HG03025 (cell line): Measurements from ENCODE around the gene TMEM9.

Experiments used
- ATAC-seq: cut with Tn5 transposase; IDR thresholded peaks from one replicate; pipeline ENCODE4 v1.9.1; 2021; ENCODE audit warnings: mild to moderate bottlenecking, moderate library complexity; ENCODE audit not compliant: unreplicated experiment, low FRiP score

The TMEM9 gene

DNA sequence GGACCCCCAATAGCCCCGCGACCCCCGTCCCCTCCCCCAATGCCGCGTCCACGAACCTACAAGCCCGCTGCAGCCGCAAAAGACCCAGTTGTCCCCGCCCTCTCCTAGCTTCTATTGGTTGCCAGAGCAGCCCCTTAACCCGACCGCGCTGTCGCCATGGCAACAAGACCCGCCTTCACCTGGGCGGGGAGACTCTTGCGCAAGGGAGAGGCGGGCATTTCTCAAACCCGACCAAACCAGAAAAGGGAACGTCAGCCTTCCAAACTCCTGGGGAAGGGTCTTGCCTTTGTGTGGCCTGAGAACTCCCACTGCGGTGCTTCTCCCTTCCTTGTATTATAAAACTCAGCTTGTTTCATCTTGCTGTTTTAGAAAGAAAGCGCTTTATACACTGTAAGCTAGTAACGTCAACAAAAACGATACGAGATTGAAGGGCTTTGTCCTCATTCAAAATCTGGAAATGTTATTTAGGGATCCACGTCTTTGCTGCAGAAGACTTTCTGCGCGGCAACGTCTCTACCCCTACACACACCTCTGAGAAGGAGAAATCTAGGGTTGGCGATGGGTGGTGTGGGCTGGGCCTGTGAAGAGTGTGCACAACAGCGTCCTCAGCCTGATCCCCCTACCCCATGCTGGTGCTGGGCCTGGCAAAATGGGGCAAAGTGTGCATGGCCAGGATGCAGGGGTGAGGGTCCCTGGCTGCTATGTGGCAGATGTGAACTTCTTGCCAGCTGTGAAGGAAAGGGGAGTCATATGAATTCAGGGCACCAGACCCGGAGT is at the start of gene TMEM9:
Gene TMEM9, minus strand, starts transcription at position 86 of the 777 bp plus-strand sequence. CDS start 551 bp downstream, outside the sequence.
- ATAC-seq, result peak; percentile 93

DNA sequence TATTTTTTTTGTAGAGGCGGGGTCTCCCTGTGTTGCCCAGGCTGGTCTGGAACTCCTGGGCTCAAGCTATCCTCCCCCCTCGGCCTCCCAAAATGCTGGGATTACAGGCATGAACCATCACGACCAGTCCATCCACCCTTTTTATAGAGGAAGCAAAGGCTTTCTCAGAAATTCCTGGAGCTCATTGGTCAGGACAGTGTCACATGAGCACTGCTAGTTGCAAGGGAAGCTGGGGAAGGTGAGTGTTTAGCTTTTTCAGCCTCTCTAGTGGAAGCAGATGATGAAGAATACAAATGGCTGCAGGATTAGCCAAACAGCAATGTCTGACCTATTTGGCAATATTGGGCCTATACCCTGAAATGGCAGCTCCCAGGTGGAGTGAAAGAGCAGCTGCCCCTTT is 44.3 kb upstream of the TMEM9 start:
- no peak for ATAC-seq

DNA sequence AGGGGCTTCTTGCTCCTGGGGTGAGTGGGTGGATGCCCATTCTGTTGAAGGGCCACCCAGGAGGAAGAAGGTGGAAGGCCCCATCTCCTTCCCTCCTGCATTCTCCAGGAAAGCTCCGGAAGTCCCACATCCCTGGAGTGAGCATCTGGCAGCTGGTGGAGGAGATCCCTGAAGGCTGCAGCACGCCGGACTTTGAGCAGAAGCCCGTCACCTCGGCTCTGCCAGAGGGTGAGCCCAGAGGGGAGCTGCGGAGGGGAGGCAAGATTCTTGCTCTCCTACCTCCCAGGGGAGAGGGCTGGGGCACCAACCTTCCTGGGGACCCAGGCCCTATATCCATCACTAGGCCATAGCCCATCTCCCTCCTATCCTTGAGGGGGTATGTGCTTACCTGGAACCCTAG is 39.8 kb upstream of the TMEM9 start:
- no peak for ATAC-seq

DNA sequence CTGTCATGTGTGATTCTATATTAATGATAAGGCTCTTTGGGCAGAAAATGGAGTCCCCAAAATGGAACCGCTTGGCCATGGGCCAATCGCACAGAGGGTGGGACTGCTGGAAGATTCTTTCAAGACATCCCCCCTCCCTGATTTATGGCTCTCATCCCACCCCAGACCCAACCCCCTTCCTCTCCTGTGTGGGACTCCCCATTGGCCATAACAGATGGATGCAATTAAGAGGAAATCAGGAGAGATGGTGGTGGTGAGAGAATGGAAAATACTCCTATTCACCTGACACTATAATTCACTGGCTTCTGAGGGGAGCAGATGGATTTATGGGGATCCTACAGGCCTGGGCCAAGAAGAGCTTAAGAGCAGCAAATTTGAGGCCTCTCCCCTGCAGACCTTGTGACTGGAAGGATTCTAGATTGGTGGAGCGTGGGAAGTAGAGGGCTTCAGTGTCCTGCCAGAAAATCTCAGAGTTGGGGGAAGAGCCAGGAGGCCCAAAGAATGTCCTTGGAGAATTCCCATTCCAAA is 38.1 kb upstream of the TMEM9 start:
- ATAC-seq, result no peak

DNA sequence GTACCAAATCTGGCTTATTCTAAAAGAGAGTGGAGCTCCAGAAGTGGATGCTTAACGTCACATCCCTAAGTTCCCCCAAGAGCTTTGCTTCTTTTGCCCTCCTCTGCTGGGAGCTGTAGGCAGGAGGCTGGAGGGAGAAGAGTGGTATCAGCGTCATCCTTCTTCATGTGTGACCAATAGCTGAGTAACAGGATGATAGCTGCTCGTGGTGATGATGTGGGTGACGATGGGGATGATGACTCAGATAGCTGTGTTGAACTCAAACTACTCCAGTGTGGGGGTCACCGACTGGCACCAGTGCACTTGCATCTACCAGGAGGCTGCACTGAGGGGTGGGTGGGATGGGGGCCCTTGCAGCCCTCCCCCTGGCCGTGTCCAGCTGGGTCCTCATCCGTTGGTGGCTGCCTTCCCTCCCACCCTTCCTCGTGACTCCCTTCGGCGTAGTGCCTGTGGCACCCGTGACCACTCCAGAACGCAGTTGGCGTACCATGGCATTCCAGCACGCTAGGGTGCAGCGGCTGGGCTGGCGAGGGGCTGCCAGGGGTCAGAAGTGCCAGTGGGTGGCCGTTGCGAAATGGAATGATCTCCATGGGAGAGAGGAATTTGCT is 37.5 kb upstream of the TMEM9 start:
- no peak for ATAC-seq

DNA sequence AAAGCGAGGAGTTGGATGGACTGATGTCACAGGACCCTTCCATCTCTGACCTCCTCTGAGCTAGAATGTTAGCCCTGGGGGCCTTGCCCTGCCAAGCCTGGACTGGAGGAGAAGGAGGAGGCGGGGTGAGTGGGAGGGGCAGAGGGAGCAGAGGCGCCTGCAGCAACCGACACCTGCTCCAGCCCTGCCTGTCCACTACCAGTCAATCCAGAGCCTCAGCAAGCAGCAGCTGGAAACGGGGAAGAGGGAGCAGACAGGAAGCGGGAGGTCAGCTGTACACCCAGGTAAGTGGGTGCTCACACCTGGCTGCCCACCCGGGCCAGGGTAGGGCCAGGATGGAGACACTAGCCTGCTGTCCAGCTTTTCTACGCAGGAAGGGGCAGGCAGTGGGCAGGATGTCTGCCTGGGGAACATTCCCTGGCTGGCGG is 36.4 kb upstream of the TMEM9 start, which contains the start of gene IGFN1:
Gene IGFN1, plus strand, starts transcription at position 201 of the 428 bp plus-strand sequence. CDS start 2,470 bp downstream, outside the sequence.
- no peak for ATAC-seq

DNA sequence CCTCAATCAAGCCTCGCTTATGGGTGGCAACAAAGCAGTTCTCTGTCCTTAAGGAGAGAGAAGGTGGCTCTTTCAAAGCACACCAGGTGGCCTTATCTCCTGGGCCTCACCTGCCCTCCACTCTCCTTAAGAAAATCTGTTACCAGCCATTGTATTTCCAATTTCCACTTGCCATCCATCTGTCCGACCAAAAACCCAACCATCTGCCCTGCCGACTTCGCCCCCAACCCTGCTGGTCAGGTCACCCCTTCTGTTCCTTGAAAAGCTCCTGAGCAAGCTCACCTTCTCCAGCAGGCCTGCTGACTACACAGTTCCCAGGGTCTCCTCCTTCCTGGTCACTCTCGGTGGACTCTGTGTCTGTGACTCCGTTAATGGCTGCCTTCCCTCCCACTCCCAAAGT is 35.7 kb upstream of the TMEM9 start:
- no peak for ATAC-seq

DNA sequence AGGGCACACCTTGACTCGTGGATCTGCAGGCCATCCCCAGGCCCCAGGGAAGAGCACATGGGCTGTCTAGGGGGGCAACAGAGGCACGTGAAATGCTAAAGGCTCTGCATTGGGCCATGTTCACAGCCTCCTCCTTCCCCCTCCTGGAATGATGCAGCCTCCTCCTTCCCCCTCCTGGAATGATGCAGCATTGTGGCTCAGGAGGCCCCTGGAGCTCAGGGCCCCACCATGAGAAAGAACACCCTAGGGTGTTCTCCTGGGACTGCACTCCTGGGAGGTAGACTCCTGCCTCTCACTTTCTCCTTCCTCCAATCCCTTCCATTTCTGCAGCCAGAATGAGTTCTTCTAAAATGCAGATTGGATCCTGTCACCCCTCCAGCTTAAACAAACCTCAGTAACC is 34.8 kb upstream of the TMEM9 start:
- ATAC-seq, result no peak

DNA sequence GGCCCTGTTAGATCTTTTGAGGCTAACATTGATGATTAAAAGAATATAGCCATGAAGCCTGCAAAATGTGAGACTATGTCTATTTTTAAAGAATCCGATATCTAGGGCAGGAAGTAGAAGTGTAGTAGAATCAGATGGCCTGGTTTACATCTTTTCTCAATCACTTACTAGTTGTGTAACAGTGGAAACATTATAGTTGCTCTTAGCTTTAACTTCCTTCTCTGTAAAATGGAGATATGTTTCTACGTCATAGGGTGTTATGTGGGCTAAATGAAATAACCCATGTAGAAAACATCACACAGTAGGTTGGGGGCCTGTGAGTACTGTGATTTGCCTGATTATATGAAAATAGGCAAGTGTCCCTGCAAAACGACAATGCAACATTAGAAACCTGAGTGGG is 31.9 kb upstream of the TMEM9 start:
- no peak for ATAC-seq

DNA sequence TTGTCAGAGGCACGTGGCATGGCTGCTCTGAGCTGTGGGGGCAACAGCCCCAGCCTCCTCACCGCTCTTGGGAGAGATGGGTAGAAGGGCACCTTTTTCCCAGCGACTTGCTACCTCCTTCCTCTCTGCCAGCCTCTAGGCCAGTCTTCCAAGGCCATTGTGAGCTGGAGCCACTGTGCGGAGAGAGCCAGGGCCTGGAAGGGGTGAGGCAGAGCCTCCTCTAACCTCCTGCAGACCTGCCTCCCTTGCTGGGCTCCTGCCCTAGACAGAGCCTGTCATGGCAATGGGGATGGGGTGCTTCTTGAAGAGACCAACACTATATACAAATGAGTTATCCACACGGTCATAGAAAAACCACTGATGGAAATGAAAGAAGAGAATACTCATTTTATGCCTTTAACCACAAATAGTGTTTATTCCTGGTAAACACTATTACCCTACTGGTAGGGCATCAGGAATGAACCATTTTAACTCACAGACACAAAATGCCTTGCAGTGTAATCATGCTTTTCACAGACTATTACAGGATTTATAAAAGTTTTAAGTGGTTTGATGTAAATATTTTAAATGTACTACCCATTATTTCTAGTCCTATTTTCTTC is 31.4 kb upstream of the TMEM9 start:
- ATAC-seq, result no peak

DNA sequence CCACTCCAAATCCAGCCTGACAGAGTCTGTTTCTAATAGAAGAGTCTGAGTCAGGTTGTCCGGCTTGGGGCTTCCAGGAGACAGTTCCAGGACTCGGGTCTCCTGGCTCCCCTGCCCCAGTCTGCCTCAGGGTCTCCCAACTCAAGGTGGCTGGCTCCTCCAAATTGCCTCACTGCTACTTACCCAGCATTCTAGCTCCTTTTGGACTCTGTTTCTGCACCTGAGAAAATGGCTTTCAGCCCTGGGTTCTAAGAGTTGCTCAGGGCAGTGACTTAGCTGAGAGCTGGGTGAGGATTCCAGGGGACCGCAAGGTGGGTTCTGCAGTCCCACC is 30.8 kb upstream of the TMEM9 start:
- no peak for ATAC-seq

DNA sequence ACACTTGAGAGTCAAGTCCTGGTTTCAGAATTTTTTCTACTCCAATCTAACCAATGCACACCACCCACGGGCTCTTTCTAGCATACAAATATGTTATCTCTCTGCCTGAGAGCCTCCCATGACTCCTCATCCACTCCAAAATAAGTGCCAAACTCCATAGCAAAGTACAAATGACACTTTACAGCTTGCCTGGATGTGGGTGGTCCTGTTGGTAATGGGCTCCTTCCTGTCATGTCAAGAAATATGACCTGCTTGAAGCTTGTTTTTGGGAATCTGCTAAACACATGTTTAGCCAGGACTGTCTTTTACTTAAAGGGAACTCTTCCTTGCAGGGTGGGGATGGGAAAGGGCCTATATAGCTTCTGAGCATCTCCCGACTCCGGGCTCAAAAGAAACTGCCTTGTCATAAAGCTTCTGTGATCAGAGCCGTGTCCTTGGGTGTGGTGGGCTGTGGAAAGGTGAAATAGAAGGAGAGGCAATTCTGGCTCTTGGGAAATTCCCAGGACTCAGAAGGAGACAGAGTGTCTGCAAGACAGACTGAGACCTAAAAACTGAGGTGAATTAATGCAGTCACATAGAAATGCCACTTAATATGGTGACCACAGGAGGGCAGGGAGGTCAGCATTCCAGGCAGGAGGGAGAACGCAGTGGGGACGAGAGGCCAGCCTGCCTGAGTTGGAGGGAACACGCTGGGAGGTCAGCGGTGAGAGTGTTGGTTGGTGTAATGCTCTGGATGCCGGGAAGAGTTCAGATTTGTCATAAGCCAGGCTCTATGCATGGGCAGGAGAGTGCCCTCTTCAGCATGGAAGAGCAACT is 30.2 kb upstream of the TMEM9 start:
- ATAC-seq, result no peak

DNA sequence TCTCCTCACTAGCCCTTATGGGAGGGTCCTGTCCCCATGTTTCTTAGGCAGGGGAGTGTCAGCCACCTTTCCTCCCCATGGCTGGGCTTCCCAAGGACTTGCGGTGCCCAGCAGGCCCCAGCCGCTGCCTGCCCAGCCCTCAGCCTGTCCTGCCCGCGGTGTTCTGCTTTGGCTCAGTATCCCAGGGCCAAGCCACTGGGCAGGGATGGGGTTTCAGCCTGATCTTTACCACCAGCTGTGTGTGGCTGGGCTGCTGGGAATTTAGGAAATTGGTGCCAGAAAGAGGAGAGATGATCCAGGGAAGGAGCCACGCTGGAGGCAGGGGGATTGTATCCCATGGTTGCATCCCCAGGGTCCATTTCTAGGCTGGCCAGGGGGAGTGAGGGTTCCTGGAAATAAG is 29.5 kb upstream of the TMEM9 start:
- no peak for ATAC-seq

DNA sequence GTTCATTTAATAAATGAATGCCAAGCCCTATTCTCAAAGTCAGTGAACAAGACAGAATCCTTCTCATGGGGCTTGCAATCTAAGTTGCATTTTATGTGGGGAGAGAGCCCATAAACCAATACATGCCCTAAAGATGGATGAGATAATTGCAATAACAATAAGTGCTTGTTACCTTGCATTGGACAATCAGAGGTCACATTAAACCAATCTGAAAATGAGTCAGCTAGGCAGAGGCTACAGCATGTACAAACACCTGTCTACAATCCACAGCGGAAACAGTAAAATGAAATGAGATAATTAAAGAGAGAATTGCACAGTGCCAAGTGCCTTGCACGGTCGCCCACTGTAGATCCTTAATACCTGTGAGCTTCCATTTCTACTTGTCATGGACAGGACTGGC is 28.9 kb upstream of the TMEM9 start:
- ATAC-seq, result no peak

DNA sequence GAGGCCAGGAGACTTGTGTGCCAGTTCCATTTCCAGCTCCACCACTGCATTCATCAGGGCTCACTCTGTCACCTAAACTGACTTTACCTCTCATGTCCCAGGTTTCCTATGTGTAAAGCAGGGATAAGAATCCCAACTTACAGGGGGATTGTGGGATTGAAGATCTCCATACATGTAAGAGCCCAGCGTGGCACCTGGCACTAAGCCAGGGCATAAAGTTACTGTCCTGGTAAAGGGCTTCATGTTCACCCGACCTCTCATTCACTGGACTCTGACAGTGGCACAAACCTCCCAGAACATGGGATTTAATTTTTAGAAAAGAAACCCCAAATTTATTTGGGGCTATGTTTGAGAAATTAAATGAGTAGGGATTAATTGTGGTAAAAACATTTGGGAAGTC is 27.5 kb upstream of the TMEM9 start:
- ATAC-seq, result no peak

DNA sequence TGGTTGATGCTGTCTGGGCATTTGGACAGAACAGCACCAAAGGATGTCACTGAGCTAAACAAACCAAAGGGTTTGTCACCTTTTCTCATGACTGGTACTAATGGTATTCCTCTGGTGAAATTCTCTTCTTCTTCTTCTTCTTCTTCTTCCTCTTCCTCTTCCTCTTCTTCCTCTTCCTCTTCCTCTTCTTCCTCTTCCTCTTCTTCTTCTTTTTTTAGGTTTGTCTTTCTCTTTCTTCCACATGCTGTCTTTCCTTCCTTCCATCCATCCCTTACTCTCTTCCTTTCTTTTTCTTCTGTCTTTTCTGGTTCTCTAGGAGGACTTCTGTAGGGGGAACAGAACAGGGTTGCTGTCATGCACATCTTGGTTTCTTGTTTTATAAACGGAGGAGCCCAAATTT is 27.0 kb upstream of the TMEM9 start:
- ATAC-seq, result no peak

DNA sequence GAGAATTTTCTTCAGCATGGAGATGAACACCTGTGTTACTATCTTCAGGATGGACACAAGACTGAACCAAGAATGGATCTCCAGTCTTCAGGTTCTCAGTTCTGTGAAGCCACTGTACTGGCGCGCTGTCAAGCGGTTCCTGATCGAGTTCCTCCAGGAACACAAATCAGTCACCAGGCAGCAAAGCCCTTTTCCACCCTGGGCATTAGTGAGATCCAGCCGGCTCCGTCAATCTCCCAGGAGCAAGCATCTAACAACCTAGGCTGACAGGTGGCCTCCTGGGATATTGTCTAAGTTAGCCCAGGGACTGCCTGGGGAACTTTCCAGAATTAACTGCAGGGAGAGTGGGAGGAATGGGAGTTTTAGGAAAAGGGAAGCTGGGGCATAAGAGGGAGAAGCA is 26.6 kb upstream of the TMEM9 start:
- no peak for ATAC-seq

DNA sequence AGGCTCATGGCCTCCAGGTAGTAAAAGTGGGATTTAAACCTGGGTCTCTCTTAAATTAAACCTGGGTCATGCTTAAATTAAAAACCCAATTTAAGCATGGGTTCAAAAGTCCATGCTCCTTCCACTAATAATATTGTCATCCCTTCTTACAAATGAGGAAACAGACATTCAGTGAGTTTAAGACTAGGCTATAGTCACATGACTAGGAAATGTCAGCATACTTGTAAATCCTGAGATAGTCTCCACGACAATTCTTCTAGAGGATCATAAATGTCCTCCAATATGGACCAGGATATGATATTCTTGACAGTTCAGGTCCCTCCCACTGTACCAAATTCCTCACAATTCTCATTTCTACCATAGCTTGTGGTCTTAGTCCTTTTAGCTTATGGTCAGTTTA is 25.9 kb upstream of the TMEM9 start:
- ATAC-seq, result no peak

DNA sequence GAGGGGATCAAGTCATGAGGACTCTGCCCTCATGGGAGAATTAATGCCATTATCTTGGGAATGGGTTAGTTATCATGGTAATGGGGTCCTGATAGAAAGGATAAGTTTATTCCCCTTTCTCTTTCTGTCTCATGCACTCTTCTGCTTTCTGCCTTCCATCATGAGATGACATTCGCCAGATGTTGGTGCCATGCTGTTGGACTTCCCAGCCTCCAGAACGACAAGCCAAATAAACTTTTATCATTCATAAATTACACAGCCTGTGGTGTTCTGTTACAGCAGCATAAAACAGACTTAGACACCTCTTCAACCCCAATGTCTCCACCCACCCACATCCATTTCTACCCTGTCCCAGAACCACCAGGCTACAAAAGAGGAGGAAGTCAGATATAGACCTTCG is 24.4 kb upstream of the TMEM9 start:
- no peak for ATAC-seq

DNA sequence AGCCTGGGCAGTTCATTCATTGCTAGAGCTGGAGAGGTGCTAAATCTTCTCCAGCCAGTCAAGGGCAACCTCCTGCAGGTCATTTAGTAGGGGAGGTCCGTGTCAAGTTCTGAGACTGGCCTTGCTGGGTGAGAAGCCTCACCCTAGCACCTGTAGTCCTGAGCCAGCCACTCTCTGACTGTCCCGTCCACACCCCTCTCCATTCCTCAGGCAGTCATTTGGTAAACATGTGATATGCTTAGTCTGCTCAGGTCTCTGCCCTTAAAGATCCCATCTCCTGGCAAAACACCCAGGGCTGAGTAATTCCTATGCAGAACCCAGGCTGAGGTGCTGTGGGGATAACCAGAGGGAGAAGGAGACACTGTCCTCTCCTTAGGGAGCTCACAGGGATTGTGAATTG is 22.7 kb upstream of the TMEM9 start:
- no peak for ATAC-seq
